K562 (cell line): ENCODE data around the gene PAM. TPM values are rescaled to one million over a fixed set of nuclear protein-coding genes. Genes with fewer than 3 reads are reported as not detected.

Source experiments
- ATAC-seq: fragments of 200-7000 bp; cut with Tn5 transposase; 3 replicates; pipeline ENCODE4 v1.9.1; 2020; ENCODE audit warnings: moderate library complexity
- BruUV-seq: library from RNA; stranded (reverse); fragments of 400-500 nt; replicated peaks from 2 replicates; lab custom pipeline; 2021; lab: Mats Ljungman, UMichigan
- CTCF ChIA-PET: fragments of 300-600 bp; formaldehyde crosslinking; extraction: SDS; loops from one replicate; lab custom pipeline; 2021; ENCODE audit warnings: low intra/inter-chr PET ratio; lab: Yijun Ruan, JAX
- POLR2A ChIA-PET: fragments of 300-600, 350-650 bp; sonication (Branson Sonifier 250); formaldehyde crosslinking; extraction: SDS; loops from one replicate; lab custom pipeline; 2021; ENCODE audit warnings: antibody characterized with exemption, inconsistent platforms; lab: Yijun Ruan, JAX
- DNase-seq, 4 experiments: peaks; one replicate each; pipeline versions ENCODE4 v3.0.0 to v3.0.0-alpha.2; 2011 to 2018; ENCODE audit warnings: low spot score in 3 of 4, mixed read lengths in 3 of 4; ENCODE audit errors: extremely low read depth in 1 of 4
- FAIRE-seq: peaks from 2 replicates; lab custom pipeline; 2011; peaks lifted over from hg19 to GRCh38; lab: Jason Lieb, UNC
- H2AFZ ChIP-seq: 2 replicates; pipeline ENCODE4 v1.6.0; 2011; ENCODE audit warnings: low read depth, low read length, control low read depth, inconsistent platforms
- H3K27ac ChIP-seq: fragments of 200-600 bp; 3 replicates; pipeline ENCODE4 v1.8.0; 2011; ENCODE audit warnings: low read depth, mild to moderate bottlenecking, control low read depth, inconsistent platforms, low read length, moderate library complexity, mixed read lengths; ENCODE audit errors: extremely low read depth
- H3K27me3 ChIP-seq, 2 experiments: fragments of 300-600 bp in 1 of 2; 2 replicates in 1 of 2; 3 replicates in 1 of 2; pipeline versions ENCODE4 v1.6.0 to v1.8.0; 2011; ENCODE audit warnings: inconsistent platforms in 2 of 2, low read length in 2 of 2, mild to moderate bottlenecking in 1 of 2, mixed read lengths in 1 of 2, moderate library complexity in 1 of 2; ENCODE audit not compliant: control insufficient read depth in 2 of 2, insufficient read depth in 2 of 2
- H3K36me3 ChIP-seq: fragments of 300-600 bp; 3 replicates; pipeline ENCODE4 v1.8.0; 2011; ENCODE audit warnings: mild to moderate bottlenecking, low read length, inconsistent platforms; ENCODE audit not compliant: control insufficient read depth, insufficient read depth
- H3K4me1 ChIP-seq, 2 experiments: fragments of 200-600 bp in 1 of 2; replicated peaks in 1 of 2; 2 replicates in 1 of 2; 3 replicates in 1 of 2; pipeline versions ENCODE4 v1.5.1 to v1.8.0; 2011; ENCODE audit warnings: inconsistent platforms in 2 of 2, low read length in 2 of 2, mild to moderate bottlenecking in 1 of 2, mixed read lengths in 1 of 2, moderate library complexity in 1 of 2; ENCODE audit not compliant: control insufficient read depth in 2 of 2, insufficient read depth in 2 of 2
- H3K4me2 ChIP-seq: 2 replicates; pipeline ENCODE4 v1.6.1; 2011; ENCODE audit warnings: low read length, control low read depth, inconsistent platforms, mixed read lengths; ENCODE audit not compliant: insufficient read depth
- H3K4me3 ChIP-seq: fragments of 200-600 bp; sonication (generic), shearing (Covaris generic); 2 replicates; pipeline ENCODE4 v1.5.1; 2016; ENCODE audit warnings: control low read depth, inconsistent platforms
- H3K79me2 ChIP-seq: fragments of 200-600 bp; 3 replicates; pipeline ENCODE4 v1.8.0; 2011; ENCODE audit warnings: low read length, inconsistent platforms; ENCODE audit not compliant: control insufficient read depth, insufficient read depth
- H3K9ac ChIP-seq, 2 experiments: 2 replicates each; pipeline versions ENCODE4 v1.6.0 to v1.6.1; 2011; ENCODE audit warnings: low read depth in 2 of 2, low read length in 2 of 2, control low read depth in 1 of 2, inconsistent platforms in 1 of 2, mild to moderate bottlenecking in 1 of 2, mixed read lengths in 1 of 2; ENCODE audit not compliant: insufficient read depth in 1 of 2
- H3K9me1 ChIP-seq: one replicate; pipeline ENCODE4 v1.6.0; 2011; ENCODE audit warnings: inconsistent platforms, mild to moderate bottlenecking, low read length, moderate library complexity; ENCODE audit not compliant: control insufficient read depth, insufficient read depth
- H3K9me3 ChIP-seq: replicated peaks from 2 replicates; pipeline ENCODE4 v1.5.1; 2011; ENCODE audit warnings: low read depth, low read length, inconsistent platforms; ENCODE audit not compliant: control insufficient read depth, insufficient read depth
- H4K20me1 ChIP-seq: replicated peaks from 2 replicates; pipeline ENCODE4 v1.6.1; 2011; ENCODE audit warnings: low read length, inconsistent platforms, mixed read lengths; ENCODE audit not compliant: control insufficient read depth, insufficient read depth
- ATF1 ChIP-seq, 2 experiments: fragments of 450-650 bp in 1 of 2; IDR thresholded peaks; 2 replicates each; pipeline ENCODE4 v1.6.1; 2016; ENCODE audit warnings: missing compliant biosample characterization in 1 of 2, missing genetic modification characterization in 1 of 2
- CEBPG ChIP-seq, 3 experiments: fragments of 200-800 bp in 1 of 3; sonication (Bioruptor generic) in 1 of 3; sonication (generic) in 1 of 3; formaldehyde crosslinking in 1 of 3; IDR thresholded peaks in 2 of 3; conservative IDR thresholded peaks in 1 of 3; 2 replicates each; pipeline versions ENCODE4 v1.6.1 to v1.8.0; 2016 to 2022; ENCODE audit warnings: missing compliant biosample characterization in 2 of 3, missing genetic modification characterization in 2 of 3, mild to moderate bottlenecking in 1 of 3, missing genetic modification reagents in 1 of 3
- CUX1 ChIP-seq: fragments of 200-800 bp; sonication (Bioruptor generic); IDR thresholded peaks from 2 replicates; pipeline ENCODE4 v1.6.1; 2016; ENCODE audit warnings: missing genetic modification characterization, missing compliant biosample characterization
- KAT8 ChIP-seq: fragments of 450-650 bp; IDR thresholded peaks from 2 replicates; pipeline ENCODE4 v1.6.1; 2016; ENCODE audit warnings: low read depth, mild to moderate bottlenecking
- MEIS2 ChIP-seq: fragments of 450-650 bp; IDR thresholded peaks from 2 replicates; pipeline ENCODE4 v1.6.1; 2014; ENCODE audit warnings: mild to moderate bottlenecking; ENCODE audit not compliant: partially characterized antibody
- MTA3 ChIP-seq: fragments of 450-650 bp; formaldehyde crosslinking; IDR thresholded peaks from 2 replicates; pipeline ENCODE4 v1.6.1; 2017; ENCODE audit warnings: mild to moderate bottlenecking, borderline replicate concordance
- NFRKB ChIP-seq: fragments of 450-650 bp; IDR thresholded peaks from 2 replicates; pipeline ENCODE4 v1.6.1; 2016; ENCODE audit warnings: low read depth
- USF2 ChIP-seq: sonication (generic); formaldehyde crosslinking; IDR thresholded peaks from 2 replicates; pipeline ENCODE4 v1.5.0; 2020; ENCODE audit warnings: missing genetic modification reagents
- XRCC4 ChIP-seq: IDR thresholded peaks from one replicate; pipeline ENCODE4 v1.6.1; 2011; ENCODE audit not compliant: insufficient read depth, insufficient read length; ENCODE audit errors: extremely low read depth
- WGBS: fragments of 100-300 bp; shearing (Covaris generic); methylation state at CpG from one replicate; pipeline ENCODE4 v1.1.6; 2016; ENCODE audit warnings: low coverage, mixed read lengths; ENCODE audit not compliant: insufficient coverage; ENCODE audit errors: missing lambda C conversion rate; 5-methylcytosine and 5-hydroxymethylcytosine counted together
- in situ Hi-C: fragments of 300-500 bp; cut with MboI; formaldehyde crosslinking; loops from 4 replicates; pipeline ENCODE4 v1.15.0; 2018; ENCODE audit warnings: inconsistent platforms, mixed read lengths
- intact Hi-C: fragments of 100-400 bp; cut with micrococcal nuclease; formaldehyde crosslinking; loops from 2 replicates; pipeline ENCODE4 v1.14.2; 2022
- polyA plus RNA-seq, 8 experiments: library from polyadenylated mRNA; depleted of rRNA in 4 of 8; stranded (reverse) in 5 of 8; unstranded in 3 of 8; fragments of >200 nt; fragmentation: Nextera tagmentation in 2 of 8; fragmentation: Illumina TruSeq in 1 of 8; extraction: Ambion mirVana in 2 of 8; extraction: Trizol in 1 of 8; gene quantifications; 2 replicates each; pipeline versions ENCODE4 v1.2.1 to v1.2.3, GENCODE V29; 2011 to 2014; ENCODE audit warnings: inconsistent platforms in 1 of 8, missing spikeins in 1 of 8
- total RNA-seq, 7 experiments: library from RNA; depleted of rRNA in 6 of 7; stranded (reverse); fragments of >200 nt in 6 of 7; fragmentation: Illumina TruSeq in 2 of 7; extraction: Trizol in 2 of 7; gene quantifications; 2 replicates each; pipeline versions ENCODE4 v1.2.1 to v1.2.3, GENCODE V29; 2011 to 2021; ENCODE audit warnings: low replicate concordance in 1 of 7
- TF ChIP-seq, protein P1 (sequence below), 2 experiments: fragments of 450-650 bp; IDR thresholded peaks; 2 replicates each; pipeline ENCODE4 v1.6.1; 2018; ENCODE audit warnings: mild to moderate bottlenecking in 2 of 2, low read depth in 1 of 2; ENCODE audit not compliant: partially characterized antibody in 2 of 2
- TF ChIP-seq, protein P2 (sequence below), 2 experiments: fragments of 450-650 bp in 1 of 2; sonication (generic) in 1 of 2; formaldehyde crosslinking; conservative IDR thresholded peaks; 2 replicates each; pipeline versions ENCODE4 v1.4.0 to v1.8.1; 2020 to 2022; ENCODE audit warnings: mild to moderate bottlenecking in 1 of 2, missing genetic modification reagents in 1 of 2

PAM gene
- total and polyA plus RNA-seq, 9 of the 15 experiments (the other 6 are each of a cell fraction or from before 2014, with no cell fraction given), result 0.39 to 3.1 (median 0.77) TPM

GRCh38 chr5:102889033-102889432 is 133.9 kb downstream of the PAM start:
- ChIA-PET CTCF (no interaction called here), POLR2A (no interaction called here)
- Histone ChIP-seq H2AFZ (no peak overlapping the region), H4K20me1 (no peaks in the 10 kb centered on the region), H3K9me3 (no peaks in the 10 kb centered on the region), H3K4me1 (no peaks in the 10 kb centered on the region), H3K9ac (no peak overlapping the region), H3K4me3 (no peak overlapping the region), H3K79me2 (no peaks in the 10 kb centered on the region), H3K36me3 (no peaks in the 10 kb centered on the region), H3K27ac (no peak overlapping the region), H3K9me1 (no peaks in the 10 kb centered on the region), H3K27me3 (no peaks in the 10 kb centered on the region), H3K4me2 (no peak overlapping the region)
- in situ Hi-C loops (no loop called here), intact Hi-C loops (no loop called here)
- FAIRE-seq (no peak), DNase-seq (no peak), ATAC-seq (no peak)
- no TSS peak for BruUV-seq
- WGBS, result 0% methylated on average over 1 of the region's 1 CpG
- TF ChIP-seq NFRKB, result no peak
- TF ChIP-seq MTA3, result no peak
- TF ChIP-seq USF2 (CRISPR knock-in tag), result no peak
- no peak for TF ChIP-seq CUX1
- no peak for TF ChIP-seq CEBPG (CRISPR knock-in tag; IDR thresholded peaks at IDR 0.05)
- no peak for TF ChIP-seq CEBPG (tag; conservative IDR thresholded peaks at IDR 0.05 in 1 of 2, IDR thresholded peaks at IDR 0.05 in 1 of 2)
- no peak for TF ChIP-seq MEIS2
- no peak for TF ChIP-seq XRCC4
- TF ChIP-seq, protein P1, sequence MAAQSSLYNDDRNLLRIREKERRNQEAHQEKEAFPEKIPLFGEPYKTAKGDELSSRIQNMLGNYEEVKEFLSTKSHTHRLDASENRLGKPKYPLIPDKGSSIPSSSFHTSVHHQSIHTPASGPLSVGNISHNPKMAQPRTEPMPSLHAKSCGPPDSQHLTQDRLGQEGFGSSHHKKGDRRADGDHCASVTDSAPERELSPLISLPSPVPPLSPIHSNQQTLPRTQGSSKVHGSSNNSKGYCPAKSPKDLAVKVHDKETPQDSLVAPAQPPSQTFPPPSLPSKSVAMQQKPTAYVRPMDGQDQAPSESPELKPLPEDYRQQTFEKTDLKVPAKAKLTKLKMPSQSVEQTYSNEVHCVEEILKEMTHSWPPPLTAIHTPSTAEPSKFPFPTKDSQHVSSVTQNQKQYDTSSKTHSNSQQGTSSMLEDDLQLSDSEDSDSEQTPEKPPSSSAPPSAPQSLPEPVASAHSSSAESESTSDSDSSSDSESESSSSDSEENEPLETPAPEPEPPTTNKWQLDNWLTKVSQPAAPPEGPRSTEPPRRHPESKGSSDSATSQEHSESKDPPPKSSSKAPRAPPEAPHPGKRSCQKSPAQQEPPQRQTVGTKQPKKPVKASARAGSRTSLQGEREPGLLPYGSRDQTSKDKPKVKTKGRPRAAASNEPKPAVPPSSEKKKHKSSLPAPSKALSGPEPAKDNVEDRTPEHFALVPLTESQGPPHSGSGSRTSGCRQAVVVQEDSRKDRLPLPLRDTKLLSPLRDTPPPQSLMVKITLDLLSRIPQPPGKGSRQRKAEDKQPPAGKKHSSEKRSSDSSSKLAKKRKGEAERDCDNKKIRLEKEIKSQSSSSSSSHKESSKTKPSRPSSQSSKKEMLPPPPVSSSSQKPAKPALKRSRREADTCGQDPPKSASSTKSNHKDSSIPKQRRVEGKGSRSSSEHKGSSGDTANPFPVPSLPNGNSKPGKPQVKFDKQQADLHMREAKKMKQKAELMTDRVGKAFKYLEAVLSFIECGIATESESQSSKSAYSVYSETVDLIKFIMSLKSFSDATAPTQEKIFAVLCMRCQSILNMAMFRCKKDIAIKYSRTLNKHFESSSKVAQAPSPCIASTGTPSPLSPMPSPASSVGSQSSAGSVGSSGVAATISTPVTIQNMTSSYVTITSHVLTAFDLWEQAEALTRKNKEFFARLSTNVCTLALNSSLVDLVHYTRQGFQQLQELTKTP (IDR thresholded peaks at IDR 0.05; ENCODE audit: low read depth in 1 of 2, partially characterized antibody in 2 of 2), result no peak
- no peak for TF ChIP-seq ATF1 (CRISPR knock-in tag; IDR thresholded peaks at IDR 0.05)
- no peak for TF ChIP-seq ATF1 (tag; IDR thresholded peaks at IDR 0.05)
- TF ChIP-seq, protein P2, sequence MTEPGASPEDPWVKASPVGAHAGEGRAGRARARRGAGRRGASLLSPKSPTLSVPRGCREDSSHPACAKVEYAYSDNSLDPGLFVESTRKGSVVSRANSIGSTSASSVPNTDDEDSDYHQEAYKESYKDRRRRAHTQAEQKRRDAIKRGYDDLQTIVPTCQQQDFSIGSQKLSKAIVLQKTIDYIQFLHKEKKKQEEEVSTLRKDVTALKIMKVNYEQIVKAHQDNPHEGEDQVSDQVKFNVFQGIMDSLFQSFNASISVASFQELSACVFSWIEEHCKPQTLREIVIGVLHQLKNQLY (CRISPR knock-in tag; conservative IDR thresholded peaks at IDR 0.05), result no peak
- TF ChIP-seq KAT8, result no peak
